Neutrophil (primary cell): ENCODE data around the gene RIN1.

Experiments used
- H3K27ac ChIP-seq: fragments of 200-600 bp; sonication (generic); 2 replicates; pipeline ENCODE4 v1.5.1; 2016; ENCODE audit warnings: mild to moderate bottlenecking, moderate library complexity
- H3K27me3 ChIP-seq: fragments of 200-600 bp; sonication (generic); 2 replicates; pipeline ENCODE4 v1.6.0; 2016; ENCODE audit warnings: mild to moderate bottlenecking
- H3K36me3 ChIP-seq: fragments of 200-600 bp; sonication (generic); 2 replicates; pipeline ENCODE4 v1.5.1; 2017
- H3K4me1 ChIP-seq, 2 experiments: fragments of 200-600 bp in 1 of 2; sonication (generic) in 1 of 2; 1 replicate in 1 of 2; 2 replicates in 1 of 2; pipeline versions ENCODE4 v1.5.1 to v1.6.1; 2013 to 2016; ENCODE audit warnings: low read depth in 1 of 2, low read length in 1 of 2, mild to moderate bottlenecking in 1 of 2, moderate library complexity in 1 of 2; ENCODE audit not compliant: control insufficient read depth in 1 of 2, insufficient read depth in 1 of 2
- H3K4me3 ChIP-seq, 2 experiments: fragments of 200-600 bp in 1 of 2; sonication (generic) in 1 of 2; 1 replicate in 1 of 2; 2 replicates in 1 of 2; pipeline ENCODE4 v1.5.1; 2013 to 2016; ENCODE audit warnings: low read depth in 1 of 2, low read length in 1 of 2, mild to moderate bottlenecking in 1 of 2, moderate library complexity in 1 of 2
- H3K9me3 ChIP-seq: fragments of 200-600 bp; sonication (generic); 2 replicates; pipeline ENCODE4 v1.5.1; 2016
- TF ChIP-seq, protein P1 (sequence below): fragments of 200-600 bp; sonication (generic); IDR thresholded peaks from 2 replicates; pipeline ENCODE4 v1.5.1; 2016; ENCODE audit warnings: antibody characterized with exemption

RIN1 gene

DNA sequence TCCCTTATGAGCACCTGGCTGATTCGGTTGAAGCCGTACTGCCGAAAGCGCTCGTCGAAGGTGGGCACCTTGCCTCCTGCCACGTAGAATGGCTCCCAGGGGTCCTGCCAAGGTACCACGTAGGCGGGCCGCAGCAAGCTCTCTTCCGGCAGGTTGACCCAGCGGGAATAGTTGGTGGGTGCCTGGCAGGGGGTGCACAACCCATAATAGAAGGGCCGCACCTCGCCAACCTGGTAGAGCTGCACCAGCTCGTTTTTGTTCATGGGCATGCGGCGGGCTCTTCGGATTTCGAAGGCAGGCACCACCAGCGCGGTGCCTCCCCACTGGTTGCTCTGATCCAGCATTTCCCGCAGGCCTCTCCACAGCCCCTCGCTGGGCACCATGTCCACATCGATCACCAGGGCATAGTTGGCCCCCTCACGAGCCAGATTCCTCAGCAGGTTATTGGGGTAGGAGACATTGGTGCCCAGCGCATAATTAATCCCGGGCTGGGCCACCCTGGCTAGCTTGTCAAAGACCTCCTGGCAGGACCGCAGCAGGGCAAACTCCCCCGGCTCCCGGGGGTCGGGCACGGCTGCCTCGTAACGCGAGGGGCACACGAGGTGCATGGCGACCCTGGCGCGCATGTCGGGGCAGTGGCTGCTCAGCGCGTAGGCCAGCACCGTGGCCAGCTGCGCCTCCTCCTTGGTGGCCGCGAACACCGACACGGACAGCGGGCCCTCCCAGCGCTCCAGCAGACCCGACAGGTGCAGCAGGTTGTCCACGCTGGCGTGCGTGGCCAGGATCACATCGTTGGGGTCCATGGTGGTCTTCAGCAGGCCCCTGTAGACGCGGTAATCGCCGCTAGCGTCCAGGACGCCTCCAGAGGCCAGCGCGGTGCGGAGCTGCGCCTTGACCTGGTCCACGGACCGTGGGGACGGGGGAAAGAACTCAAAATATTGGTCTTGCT is 10.5 kb upstream of the RIN1 start:
- H3K9me3 ChIP-seq, result no peaks in the 10 kb centered on the region
- TF ChIP-seq, protein P1, sequence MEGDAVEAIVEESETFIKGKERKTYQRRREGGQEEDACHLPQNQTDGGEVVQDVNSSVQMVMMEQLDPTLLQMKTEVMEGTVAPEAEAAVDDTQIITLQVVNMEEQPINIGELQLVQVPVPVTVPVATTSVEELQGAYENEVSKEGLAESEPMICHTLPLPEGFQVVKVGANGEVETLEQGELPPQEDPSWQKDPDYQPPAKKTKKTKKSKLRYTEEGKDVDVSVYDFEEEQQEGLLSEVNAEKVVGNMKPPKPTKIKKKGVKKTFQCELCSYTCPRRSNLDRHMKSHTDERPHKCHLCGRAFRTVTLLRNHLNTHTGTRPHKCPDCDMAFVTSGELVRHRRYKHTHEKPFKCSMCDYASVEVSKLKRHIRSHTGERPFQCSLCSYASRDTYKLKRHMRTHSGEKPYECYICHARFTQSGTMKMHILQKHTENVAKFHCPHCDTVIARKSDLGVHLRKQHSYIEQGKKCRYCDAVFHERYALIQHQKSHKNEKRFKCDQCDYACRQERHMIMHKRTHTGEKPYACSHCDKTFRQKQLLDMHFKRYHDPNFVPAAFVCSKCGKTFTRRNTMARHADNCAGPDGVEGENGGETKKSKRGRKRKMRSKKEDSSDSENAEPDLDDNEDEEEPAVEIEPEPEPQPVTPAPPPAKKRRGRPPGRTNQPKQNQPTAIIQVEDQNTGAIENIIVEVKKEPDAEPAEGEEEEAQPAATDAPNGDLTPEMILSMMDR, result no peak
- peak overlapping the region; percentile 49 to 54 for H3K4me3 ChIP-seq
- H3K27me3 ChIP-seq, result peaks cover 50% of the 10 kb centered on the region
- H3K27ac ChIP-seq, result no peak overlapping the region
- peaks cover 31% of the 10 kb centered on the region in 2 experiments for H3K4me1 ChIP-seq
- H3K36me3 ChIP-seq, result peaks cover 18% of the 10 kb centered on the region

DNA sequence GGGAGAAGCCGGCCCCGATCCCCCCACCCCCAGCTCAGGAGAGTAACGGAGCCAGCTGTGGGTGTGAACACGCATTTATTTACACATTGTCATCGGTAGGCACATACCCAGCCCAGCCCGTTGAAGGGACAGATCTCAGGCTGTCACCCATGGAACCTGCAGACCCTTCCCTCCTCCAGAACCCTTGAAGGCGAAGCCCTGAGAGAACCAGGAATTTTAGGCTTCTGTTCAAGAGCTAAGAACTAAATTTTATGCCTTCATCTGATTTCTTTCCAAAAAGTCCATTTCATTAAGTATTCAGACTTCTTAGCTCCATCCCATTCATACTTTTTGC is 9.0 kb upstream of the RIN1 start:
- Histone ChIP-seq H3K36me3 (peaks cover 32% of the 10 kb centered on the region), H3K4me3 (peak overlapping the region; percentile 84 to 91), H3K9me3 (no peaks in the 10 kb centered on the region), H3K4me1 (peaks cover 31% of the 10 kb centered on the region in 2 experiments), H3K27ac (peak overlapping the region; percentile 86), H3K27me3 (peaks cover 44% of the 10 kb centered on the region)
- TF ChIP-seq, protein P1, result no peak

DNA sequence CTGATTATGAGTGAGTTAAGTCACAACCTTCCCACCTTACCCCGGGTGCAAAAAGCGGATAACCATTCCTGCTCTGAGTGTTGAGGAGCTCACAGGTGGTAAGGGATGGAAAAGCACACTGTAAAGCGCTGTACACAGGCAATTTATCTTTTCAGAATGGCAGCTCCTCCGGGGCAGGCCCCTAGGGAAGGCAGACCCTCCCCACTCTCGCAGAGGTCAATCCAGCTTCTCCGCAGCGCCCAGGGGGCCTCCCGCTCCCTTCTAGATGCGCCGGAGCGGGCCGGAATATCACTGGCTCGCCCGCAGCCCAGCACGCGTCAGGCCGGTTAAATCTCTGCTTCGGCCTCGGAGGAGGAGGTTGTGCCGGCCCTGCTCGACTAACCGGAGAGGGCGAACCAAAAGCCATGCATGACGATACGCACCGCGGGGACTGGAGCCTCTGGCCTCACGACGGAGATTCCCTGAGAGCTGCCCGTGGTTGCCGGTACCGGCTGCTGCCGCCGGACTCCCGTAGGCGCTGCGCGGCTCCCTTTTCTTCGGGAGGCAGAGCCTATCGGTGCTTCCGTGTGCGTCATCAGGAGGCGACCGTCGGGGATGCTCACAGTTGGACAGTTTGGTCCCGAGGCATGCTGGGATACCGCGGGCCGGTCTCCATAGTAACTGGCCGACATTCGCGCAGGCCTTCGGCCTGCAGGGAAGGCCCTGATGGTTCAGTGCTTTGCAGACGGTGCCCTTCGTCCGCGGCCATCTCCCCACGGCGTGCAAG is 8.5 kb upstream of the RIN1 start, which contains the start of gene BRMS1:
BRMS1 (minus strand) TSS at position 555 of the 766 bp plus-strand sequence. CDS start 2,870 bp downstream, outside the sequence.
- H3K27ac ChIP-seq, result peak within 1 kb of the TSS; percentile 86
- H3K27me3 ChIP-seq, result peaks cover 38% of the 10 kb centered on the region
- peaks cover 38% of the 10 kb centered on the region for H3K36me3 ChIP-seq
- peaks cover 31% of the 10 kb centered on the region in 2 experiments for H3K4me1 ChIP-seq
- H3K4me3 ChIP-seq, result peak within 1 kb of the TSS; percentile 84 to 91
- TF ChIP-seq, protein P1, result peak; percentile 83
- H3K9me3 ChIP-seq, result no peaks in the 10 kb centered on the region

DNA sequence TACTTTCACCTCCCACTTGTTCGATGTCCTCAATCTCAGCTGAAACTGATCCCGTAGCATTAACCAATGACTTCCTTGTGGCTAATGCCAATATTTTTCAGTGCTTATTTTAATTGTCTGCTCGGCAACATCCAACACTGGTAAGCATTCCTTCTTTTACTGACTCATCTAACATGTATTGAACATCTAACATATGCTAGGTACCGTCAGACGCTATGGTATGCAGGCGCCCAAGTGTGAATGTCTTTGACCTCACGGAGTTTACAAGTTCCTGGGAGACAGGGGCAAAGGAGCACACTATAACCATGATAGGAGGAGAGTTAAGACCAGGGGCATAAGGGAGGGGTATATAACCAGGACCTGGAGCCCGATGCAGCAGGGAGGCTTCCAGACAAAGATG is 6.9 kb upstream of the RIN1 start:
- H3K27me3 ChIP-seq, result peaks cover 23% of the 10 kb centered on the region
- peaks cover 53% of the 10 kb centered on the region for H3K36me3 ChIP-seq
- TF ChIP-seq, protein P1, result no peak
- no peak overlapping the region for H3K27ac ChIP-seq
- H3K9me3 ChIP-seq, result no peaks in the 10 kb centered on the region
- H3K4me1 ChIP-seq, result peaks cover 31% of the 10 kb centered on the region in 2 experiments
- H3K4me3 ChIP-seq, result no peak overlapping the region

DNA sequence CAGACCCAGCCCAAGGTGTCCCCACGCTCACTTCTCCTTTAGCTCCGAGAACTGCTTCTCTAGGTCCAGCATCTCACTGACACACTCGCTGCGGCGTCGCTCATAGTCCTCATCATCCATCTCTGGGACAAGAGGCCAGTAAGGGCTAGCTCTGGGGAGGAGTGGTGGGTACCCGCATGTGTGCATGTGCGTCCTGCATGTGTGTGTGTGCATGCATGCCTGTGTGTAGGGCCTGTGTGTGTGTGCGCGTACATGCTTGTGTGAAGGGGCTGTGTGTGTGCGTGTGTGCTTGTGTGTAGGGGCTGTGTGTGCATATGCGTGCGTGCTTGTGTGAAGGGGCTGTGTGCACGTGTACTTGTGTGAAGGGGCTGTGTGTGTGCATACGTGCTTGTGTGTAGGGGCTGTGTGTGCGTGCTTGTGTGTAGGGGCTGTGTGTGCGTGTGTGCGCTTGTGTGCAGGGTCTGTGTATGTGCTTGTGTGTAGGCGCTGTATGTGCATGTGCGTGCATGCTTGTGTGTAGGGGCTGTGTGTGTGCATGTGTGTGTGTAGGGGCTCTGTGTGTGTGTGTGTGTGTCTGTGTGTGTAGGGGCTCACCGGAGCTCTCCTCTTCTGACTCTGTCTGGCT is 5.4 kb upstream of the RIN1 start:
- Histone ChIP-seq H3K27ac (no peak overlapping the region), H3K27me3 (peaks cover 9% of the 10 kb centered on the region), H3K4me1 (peaks cover 20 to 23% of the 10 kb centered on the region in 2 experiments), H3K9me3 (no peaks in the 10 kb centered on the region), H3K36me3 (peaks cover 69% of the 10 kb centered on the region), H3K4me3 (no peak overlapping the region)
- TF ChIP-seq, protein P1, result no peak
